GM06990 (cell line): ENCODE results near the gene ANO7.

Source experiments
- DNase-seq: peaks from one replicate; pipeline ENCODE4 v3.0.0-alpha.2; 2011; ENCODE audit not compliant: insufficient read length; ENCODE audit errors: extremely low read depth
- H3K27me3 ChIP-seq: replicated peaks from 2 replicates; pipeline ENCODE4 v1.6.0; 2011; ENCODE audit warnings: low read length; ENCODE audit not compliant: control insufficient read depth, insufficient read depth
- H3K36me3 ChIP-seq: 2 replicates; pipeline ENCODE4 v1.5.1; 2011; ENCODE audit warnings: low read length; ENCODE audit not compliant: control insufficient read depth, insufficient read depth
- H3K4me3 ChIP-seq: replicated peaks from 2 replicates; pipeline ENCODE4 v1.5.1; 2011; ENCODE audit warnings: low read depth, mild to moderate bottlenecking, control low read depth, low read length
- TF ChIP-seq, protein P1 (sequence below): IDR thresholded peaks from 2 replicates; pipeline ENCODE4 v1.5.1; 2011; ENCODE audit warnings: low read length, control low read depth, mild to moderate bottlenecking, inconsistent platforms; ENCODE audit not compliant: insufficient read depth, poor library complexity, severe bottlenecking

ANO7 gene

DNA sequence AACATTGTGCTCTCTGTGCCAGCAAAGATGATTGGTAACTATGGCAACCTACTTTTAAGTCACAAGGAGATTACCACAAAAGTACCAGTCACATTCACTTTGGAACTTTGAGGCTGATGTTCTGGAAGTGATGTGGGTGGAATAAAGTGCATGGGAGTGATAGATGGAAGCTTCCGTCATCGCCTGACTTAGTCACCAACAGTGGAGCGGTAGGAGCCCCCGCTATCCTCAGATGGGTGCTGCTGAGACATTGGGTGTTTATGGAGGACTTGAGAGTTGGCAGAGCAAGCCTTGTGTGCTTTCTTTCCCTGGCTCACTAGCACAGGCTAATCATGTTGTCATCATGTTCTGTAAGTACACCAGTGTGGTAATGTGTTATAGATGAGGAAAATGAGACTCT is 33.6 kb upstream of the ANO7 start:
- no peak overlapping the region for H3K4me3 ChIP-seq
- DNase-seq = no peak
- peaks cover 20% of the 10 kb centered on the region for H3K36me3 ChIP-seq
- H3K27me3 ChIP-seq = no peaks in the 10 kb centered on the region
- TF ChIP-seq, protein P1, sequence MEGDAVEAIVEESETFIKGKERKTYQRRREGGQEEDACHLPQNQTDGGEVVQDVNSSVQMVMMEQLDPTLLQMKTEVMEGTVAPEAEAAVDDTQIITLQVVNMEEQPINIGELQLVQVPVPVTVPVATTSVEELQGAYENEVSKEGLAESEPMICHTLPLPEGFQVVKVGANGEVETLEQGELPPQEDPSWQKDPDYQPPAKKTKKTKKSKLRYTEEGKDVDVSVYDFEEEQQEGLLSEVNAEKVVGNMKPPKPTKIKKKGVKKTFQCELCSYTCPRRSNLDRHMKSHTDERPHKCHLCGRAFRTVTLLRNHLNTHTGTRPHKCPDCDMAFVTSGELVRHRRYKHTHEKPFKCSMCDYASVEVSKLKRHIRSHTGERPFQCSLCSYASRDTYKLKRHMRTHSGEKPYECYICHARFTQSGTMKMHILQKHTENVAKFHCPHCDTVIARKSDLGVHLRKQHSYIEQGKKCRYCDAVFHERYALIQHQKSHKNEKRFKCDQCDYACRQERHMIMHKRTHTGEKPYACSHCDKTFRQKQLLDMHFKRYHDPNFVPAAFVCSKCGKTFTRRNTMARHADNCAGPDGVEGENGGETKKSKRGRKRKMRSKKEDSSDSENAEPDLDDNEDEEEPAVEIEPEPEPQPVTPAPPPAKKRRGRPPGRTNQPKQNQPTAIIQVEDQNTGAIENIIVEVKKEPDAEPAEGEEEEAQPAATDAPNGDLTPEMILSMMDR = no peak

DNA sequence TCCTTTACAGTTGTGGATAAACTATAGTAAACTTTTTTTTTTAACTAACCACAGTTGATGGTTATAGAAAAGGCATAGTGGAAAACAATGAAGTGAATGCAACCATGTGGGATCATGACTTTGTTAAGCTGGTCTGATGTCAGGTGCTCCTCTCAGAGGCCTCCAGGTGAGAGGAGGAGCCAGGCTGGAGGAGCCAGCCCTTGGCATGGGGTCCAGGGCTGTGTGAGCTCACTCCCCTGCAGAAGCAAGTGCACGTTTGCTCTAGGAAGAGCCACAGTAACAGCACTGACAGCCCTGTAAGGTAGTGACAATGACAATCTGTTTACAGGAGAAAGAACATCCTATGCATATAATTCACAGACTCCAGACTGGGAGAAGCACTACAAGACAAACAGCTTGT is 32.5 kb upstream of the ANO7 start:
- H3K4me3 ChIP-seq = no peak overlapping the region
- no peak for DNase-seq
- H3K27me3 ChIP-seq = no peaks in the 10 kb centered on the region
- peaks cover 24% of the 10 kb centered on the region for H3K36me3 ChIP-seq
- TF ChIP-seq, protein P1 = no peak

DNA sequence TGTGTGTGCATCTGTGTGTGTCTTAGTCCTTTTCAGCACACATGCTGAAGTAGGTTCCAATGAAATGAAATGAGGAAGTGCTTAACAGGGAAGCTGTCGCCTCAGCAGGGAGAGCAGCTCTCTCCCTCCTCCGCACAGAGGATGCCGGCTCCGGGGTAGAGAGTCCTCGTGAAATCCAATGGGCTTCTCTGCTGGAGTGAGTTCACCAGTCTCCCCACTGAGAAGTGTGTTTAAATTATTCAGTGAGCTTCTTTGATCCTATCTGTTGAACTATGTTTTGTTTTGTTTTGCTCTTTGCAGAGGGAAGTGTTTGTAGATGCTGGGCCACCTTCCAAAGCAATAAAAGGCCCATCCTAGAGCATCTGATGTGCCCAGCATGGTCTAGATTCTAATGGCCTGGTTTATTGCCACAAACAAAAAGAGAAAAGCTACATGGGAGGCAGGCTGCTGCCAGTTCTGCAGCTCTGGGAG is 31.5 kb upstream of the ANO7 start:
- no peaks in the 10 kb centered on the region for H3K27me3 ChIP-seq
- no peak for DNase-seq
- TF ChIP-seq, protein P1 = no peak
- H3K4me3 ChIP-seq = no peak overlapping the region
- peaks cover 30% of the 10 kb centered on the region for H3K36me3 ChIP-seq

DNA sequence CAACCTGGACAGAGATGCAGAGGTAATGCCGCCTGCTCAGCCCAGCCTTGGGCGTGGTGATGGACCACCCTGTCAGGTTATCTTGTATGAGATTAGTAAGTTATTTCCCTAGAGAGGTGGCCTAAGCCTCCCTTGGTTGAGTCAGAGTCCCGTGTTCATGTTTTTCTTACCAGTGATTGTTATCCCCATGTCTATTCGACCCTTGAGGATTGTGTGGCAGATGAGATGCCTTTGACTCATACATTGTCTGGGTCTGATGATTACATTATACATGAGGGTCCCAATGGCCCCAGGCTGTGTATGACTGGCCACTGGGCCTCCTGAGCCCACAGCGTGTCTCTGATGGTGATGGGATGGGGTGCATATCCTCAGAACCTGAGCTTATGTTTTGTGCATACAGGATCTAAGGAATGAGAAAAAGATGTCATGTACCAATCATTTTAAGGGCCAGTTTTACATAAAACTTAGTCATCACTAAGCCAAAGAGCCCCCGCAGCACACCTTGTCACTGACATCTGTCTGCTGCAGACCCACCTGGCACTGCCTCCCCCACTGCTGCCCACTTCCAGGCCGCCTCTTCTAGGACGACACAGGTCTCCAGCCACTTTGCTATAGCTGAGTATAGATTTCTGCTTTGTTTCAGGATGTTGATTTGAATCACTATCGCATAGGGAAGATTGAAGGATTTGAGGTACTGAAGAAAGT is 30.5 kb upstream of the ANO7 start:
- no peak for DNase-seq
- Histone ChIP-seq H3K36me3 (peaks cover 36% of the 10 kb centered on the region), H3K27me3 (no peaks in the 10 kb centered on the region), H3K4me3 (no peak overlapping the region)
- TF ChIP-seq, protein P1 = no peak

DNA sequence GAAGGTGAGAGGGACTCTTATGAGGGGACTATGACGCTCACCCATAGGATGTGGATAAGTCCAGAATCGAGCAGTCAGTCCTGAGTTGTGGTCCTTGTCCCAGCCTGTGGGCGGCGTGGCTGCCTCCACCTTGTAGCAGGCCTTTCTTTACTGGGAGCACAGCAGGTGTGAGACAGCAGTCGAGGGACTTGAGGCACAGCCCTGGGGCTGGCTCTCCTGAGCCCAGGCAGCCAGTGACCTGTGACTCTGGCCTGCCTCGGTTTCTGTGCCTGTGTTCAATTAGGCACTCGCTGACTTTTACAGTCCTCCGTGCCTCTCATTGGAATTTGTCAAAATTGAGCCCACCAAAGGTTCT is 30.0 kb upstream of the ANO7 start:
- TF ChIP-seq, protein P1 = no peak
- no peak for DNase-seq
- Histone ChIP-seq H3K27me3 (no peaks in the 10 kb centered on the region), H3K36me3 (peaks cover 37% of the 10 kb centered on the region), H3K4me3 (no peak overlapping the region)

DNA sequence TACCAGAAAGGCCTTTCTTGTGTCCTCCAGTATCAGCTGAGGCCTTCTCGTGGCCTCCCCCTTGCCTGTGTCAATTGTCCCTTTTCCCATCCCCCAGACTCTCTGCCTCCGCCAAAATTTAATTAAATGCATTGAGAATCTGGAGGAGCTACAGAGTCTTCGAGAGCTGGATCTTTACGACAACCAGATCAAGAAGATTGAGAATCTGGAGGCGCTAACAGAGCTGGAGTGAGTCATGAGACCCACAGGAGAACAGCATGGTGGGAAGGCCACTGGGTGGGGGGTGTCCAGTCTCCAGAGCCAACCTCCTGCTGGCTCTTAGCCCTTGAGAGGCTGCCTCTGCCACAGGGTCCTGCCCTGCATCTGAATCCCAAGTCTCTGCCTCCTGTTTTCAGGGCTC is 29.4 kb upstream of the ANO7 start:
- no peak for DNase-seq
- no peaks in the 10 kb centered on the region for H3K27me3 ChIP-seq
- TF ChIP-seq, protein P1 = no peak
- H3K4me3 ChIP-seq = no peak overlapping the region
- H3K36me3 ChIP-seq = peaks cover 42% of the 10 kb centered on the region
